Cortex of kidney (tissue), 1 donor: ENCODE data around the gene GFPT2.

Experiments used
- DNase-seq: peaks from one replicate; lab custom pipeline; 2025; lab: John Stamatoyannopoulos, UW

GFPT2 gene

GRCh38 chr5:180282281-180282680 is 70.9 kb downstream of the GFPT2 start:
- DNase-seq: no peak

DNA sequence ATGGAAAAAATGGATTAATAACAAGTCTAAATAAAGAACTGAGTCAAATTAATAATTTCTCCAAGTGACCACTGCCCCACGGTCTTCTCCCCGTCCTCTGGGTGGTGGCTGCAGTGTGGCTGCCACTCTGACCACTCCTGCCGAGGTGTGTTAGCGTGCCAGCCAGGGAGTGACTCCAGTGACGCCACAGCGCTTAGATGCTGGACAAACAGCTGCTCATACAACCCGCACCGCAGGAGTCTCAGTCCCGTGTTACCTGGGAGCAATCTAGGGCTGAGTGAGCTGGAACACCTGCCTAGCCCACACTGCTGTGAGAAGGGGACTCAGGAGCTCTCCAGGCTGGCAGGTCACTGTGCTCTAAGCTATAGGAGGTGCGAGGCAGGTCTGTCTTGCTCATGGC is 71.4 kb downstream of the GFPT2 start:
- no peak for DNase-seq

- no peak for DNase-seq
Observed at GRCh38 chr5:180274695-180275094, 78.4 kb downstream of the GFPT2 start.

DNA sequence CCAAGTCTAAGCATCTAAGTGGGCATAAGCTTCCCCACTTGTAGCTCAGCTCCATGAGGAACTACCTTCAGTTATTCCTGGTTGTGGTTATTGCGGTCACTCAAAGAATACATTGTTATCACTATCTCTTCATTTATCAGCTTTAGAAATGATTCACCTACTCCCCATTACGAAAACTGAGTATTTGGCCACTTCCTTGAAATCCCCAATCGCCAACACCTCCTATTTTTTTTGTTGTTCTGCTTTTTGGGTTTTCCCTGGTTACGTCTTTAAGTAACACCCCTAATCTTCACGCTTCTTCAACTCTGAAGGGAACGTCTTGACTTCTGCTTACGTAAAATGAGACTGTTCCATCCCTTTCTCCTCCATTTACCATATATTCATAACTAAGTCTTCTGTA is 81.9 kb downstream of the GFPT2 start:
- DNase-seq: no peak

GRCh38 chr5:180259260-180259611 is 93.9 kb downstream of the GFPT2 start:
- DNase-seq: no peak

- no peak for DNase-seq
Observed at GRCh38 chr5:180253036-180253824, 99.9 kb downstream of the GFPT2 start.

GRCh38 chr5:180251887-180252286 is 101.2 kb downstream of the GFPT2 start:
- no peak for DNase-seq

- DNase-seq: no peak
Observed at GRCh38 chr5:180251141-180251540, 102.0 kb downstream of the GFPT2 start.
